Fibroblast of skin of scalp (primary cell): ENCODE measurements around the gene SLC26A2.

ENCODE experiments used
- DNase-seq: peaks from one replicate; pipeline ENCODE4 v3.0.0-alpha.2; 2013

SLC26A2 gene

GRCh38 chr5:149962601-149963300, 2.2 kb downstream of the SLC26A2 start:
- DNase-seq = no peak

GRCh38 chr5:149963729-149964128, 3.2 kb downstream of the SLC26A2 start:
- no peak for DNase-seq

DNA sequence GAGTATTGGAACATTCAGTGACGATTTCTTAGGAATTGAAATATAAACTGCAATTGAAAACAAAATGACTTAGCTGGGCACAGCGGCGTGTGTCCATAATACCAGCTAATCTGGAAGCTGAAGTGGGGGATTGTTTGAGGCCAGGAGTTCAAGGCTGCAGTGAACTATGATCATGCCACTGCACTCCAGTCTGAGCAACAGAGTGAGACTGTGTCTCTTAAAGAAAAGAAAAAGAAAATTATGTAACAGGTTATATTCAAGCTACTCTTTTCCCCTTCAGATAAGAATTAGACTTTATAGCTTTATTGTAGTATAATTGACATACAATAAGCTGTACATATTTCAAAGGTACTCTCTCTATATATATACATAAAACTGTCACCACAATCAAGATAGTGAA, 6.4 kb downstream of the SLC26A2 start:
- DNase-seq = no peak

DNA sequence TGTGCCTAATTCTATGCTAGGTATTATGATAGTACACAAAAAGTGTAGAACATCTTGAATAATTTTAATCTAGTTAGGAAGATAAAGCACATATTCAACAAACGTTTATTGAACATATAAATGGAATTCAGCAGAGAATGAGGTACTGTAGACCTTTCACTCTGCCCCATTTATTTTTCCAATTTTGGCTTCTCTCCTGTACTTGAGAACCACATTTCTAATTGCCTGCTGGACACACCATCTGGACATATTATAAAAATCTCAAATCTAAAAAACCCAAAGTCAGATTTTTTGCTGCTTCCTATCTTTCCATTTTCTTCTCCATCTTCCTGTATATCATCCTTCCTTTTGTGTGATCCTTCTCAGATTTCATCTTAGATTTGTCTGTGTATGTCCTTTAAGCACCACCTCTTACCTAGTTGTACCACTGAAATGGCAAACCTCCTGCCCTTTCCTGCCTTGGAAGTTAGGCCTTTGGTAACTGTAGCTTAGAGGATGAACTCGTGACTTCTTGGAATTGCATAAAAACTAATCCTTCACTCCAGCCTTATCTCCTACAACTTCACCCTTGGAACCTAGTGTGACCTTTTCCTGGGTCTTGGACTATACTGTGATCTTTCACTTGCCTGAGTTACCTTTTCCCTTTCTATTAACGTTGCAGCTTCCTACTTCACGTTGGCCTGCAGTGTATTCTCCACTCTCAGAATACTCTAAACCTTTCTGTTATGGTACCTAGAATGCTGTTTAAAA, 8.8 kb downstream of the SLC26A2 start:
- no peak for DNase-seq

GRCh38 chr5:149975409-149975808, 14.9 kb downstream of the SLC26A2 start:
- no peak for DNase-seq

DNA sequence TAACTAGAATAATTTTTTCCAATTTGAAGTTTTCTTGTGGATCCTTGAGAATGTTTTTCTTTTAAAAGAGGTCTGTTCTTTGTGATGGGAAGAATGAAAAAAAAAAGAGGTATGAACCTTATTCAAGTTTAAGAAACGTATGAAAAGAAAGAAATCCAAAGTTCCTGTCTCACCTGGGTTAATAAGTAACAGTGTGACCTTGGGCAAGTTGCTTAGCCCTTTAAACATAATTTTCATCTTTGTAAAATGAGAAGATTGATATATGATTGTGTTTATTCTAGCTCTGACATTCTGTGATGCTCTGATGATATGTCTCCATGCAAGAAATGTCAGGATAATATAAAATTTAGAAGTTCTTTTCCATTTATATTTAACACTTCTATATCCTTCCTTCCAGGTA, 19.3 kb downstream of the SLC26A2 start:
- no peak for DNase-seq

DNA sequence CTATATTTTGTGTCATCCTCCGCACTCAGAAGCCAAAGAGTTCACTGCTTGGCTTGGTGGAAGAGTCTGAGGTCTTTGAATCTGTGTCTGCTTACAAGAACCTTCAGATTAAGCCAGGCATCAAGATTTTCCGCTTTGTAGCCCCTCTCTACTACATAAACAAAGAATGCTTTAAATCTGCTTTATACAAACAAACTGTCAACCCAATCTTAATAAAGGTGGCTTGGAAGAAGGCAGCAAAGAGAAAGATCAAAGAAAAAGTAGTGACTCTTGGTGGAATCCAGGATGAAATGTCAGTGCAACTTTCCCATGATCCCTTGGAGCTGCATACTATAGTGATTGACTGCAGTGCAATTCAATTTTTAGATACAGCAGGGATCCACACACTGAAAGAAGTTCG, 20.6 kb downstream of the SLC26A2 start:
- DNase-seq = no peak

GRCh38 chr5:149982505-149982904, 21.9 kb downstream of the SLC26A2 start:
- no peak for DNase-seq

GRCh38 chr5:149988126-149988525, 27.6 kb downstream of the SLC26A2 start:
- no peak for DNase-seq

GRCh38 chr5:149990518-149991376, 30.2 kb downstream of the SLC26A2 start:
- DNase-seq = peak; percentile 72

GRCh38 chr5:149993471-149993870, 32.9 kb downstream of the SLC26A2 start:
- DNase-seq = no peak

- no peak for DNase-seq
Observed at GRCh38 chr5:149995385-149996204, 35.0 kb downstream of the SLC26A2 start.

DNA sequence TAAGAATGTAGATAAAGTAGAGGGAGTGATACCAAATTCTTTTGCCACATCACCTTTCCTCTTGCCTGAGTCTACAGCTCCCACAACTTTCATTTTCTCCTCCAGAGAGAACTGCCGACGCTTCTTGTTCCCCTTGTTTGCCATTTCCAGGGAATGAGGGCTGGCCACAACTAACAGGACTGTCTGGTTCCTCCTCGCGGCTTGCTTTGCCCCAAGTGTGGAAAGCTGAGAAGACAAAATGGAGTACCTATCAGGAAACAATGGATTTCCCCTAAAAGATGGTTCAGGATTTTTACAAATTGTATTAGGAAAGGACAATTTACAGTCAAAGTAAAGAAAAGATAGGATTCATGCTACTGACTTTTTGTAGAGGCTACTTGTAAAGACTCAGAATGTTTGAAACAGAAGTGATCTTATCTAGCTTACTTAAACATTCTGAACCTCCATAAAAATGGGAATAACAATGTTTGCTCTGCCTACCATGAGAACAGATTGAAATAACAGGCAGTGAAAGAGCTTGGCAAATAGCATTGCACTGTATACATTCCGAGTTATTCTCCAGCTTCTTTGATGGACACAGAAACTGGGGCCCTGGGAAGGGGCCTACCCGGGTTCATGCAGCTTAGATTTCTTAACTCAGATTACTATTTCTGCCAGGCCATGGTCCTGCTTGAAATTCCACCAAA, 35.8 kb downstream of the SLC26A2 start:
- no peak for DNase-seq

- DNase-seq = no peak
Observed at GRCh38 chr5:149998281-149998680, 37.7 kb downstream of the SLC26A2 start.

- no peak for DNase-seq
Observed at GRCh38 chr5:149999359-149999758, 38.8 kb downstream of the SLC26A2 start.

DNA sequence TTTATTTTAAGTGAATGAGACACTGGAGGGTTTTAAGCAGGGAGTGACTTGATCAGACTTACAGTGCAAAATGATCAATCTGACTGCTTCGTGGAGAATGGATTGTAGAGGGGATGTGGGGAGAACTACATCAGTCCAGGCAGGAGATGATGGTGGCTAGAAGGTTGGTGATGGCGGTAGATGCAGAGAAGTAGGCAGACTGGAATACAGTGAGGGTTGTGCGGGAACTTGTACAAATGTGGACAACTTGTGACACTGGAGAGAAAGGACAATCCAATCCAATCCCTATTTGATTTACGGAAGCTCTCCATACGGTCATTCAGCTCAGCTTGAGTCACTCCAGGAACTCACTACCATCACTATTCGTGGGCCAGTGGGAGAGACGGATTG, 39.3 kb downstream of the SLC26A2 start:
- no peak for DNase-seq

GRCh38 chr5:150000256-150000989, 39.9 kb downstream of the SLC26A2 start, which contains the start of the genes HMGXB3 and TIGD6:
HMGXB3 (plus strand) TSS chr5:150000739; CDS start chr5:150004853, 4,114 bp downstream.
TIGD6 (minus strand) TSS chr5:150000654; CDS start chr5:149996348, 4,306 bp downstream.
- peak; percentile 95 for DNase-seq

DNA sequence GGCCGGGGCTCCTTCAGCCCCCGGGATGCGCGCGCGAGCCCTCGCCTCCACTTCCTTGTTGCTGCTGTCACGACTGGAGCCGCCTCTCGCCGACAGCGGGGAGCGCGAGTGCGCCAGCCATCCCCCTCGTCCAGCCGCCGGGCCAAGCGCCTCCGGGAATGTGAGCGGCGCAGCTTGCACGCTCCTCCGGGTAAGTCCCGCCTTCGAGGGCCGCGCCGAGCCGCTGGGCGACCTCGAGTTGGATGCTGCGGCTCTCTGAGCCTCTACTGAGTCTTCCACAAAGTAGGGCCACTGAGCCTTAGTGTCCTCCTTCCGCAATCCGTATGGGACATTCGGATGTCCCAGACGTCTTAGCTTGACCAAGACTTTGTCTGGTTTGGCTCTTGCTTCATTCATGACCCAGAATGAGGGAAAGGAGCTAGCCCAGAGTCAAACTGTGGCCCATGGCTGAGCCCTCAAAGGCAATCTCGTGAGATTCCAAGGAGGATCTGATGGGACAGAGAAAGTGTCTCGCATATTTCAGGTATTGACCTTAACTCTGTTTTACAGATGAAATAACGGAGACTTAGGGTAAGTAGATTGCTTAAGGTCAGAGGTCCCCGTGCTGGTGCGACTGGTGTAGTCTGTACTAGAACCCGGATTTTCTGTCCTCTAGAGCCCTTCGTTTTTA, 40.6 kb downstream of the SLC26A2 start:
- no peak for DNase-seq

DNA sequence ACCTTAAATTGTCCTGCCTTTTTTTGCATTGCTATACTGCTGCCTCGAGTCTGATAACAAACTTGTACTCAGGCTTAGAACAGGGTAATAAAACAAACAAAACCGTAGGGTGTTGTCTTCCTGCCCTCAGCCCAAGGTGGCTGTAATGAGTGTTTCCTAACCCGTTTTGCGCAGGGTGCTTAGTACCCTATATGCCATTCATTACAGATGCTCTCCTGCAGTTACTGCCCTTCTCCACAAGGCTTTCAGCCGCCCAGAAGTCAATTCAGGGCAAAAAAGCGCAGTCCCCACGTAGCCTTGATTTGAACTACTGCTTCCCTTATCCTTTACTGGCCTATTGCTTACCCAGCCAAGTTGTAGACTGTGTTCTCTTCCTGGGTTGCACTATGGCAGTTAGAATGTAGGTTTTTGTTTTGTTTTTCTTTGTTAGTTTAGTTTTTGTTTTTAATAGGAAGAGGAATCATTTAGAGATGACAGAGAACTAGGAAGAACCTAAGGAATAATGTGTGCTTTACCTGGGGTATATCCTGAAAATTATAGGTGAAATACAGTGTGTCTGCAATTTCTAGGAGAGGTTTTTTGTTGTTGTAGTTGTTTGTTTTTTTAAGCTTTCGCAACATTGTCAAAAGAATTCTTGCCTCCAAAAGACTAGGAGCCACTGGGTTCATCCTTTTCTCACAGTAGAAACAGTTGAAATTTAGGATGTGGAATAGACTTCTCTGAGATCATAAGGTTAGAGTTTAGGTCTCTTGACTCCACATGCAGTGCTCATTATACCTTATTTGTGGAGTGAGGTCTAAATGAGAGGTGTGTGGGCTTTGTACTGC, 41.3 kb downstream of the SLC26A2 start:
- DNase-seq = peak; percentile 76
